ENCODE measurements around the gene KRT33B.
A peak's percentile ranks its signal among the peaks of the same experiment; 100 is the strongest.

KRT33B gene

DNA sequence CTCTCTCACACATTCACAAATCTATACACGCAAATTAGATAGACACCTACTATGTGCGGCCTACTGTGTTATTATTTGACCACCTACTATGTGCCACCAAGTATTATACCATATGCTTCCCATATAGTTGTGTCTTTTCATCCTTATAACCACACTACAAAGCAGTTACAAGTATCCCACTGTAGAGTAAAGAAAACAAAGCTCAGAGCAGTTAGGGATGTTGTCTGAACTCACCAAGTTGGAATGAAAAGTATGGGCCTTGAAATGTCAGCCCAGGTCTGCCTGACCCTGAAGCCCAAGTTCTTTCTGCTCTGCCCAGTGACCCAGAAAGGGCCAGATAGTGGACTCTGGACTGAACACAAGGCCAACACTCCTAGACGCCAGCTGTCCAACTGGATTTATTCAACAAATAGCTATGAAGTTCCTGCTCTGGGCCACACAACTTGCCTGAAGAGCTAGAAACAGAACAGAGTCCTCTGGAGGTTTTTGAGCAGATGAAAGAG, 46.3 kb upstream of the KRT33B start:
- Histone ChIP-seq H2BK5ac (ENCODE audit: low read length) (no peak overlapping the region), H3K79me1 (ENCODE audit: low read length) (no peaks in the 10 kb centered on the region), H3K27me3 (ENCODE audit: insufficient read depth, low read length, poor library complexity) (no peaks in the 10 kb centered on the region), H3K4me1 (ENCODE audit: control insufficient read depth, low read depth, low read length) (peaks cover 5% of the 10 kb centered on the region), H2BK15ac (replicated peaks; ENCODE audit: low read depth) (no peak overlapping the region), H2AK5ac (ENCODE audit: low read length) (no peak overlapping the region), H3K23ac (ENCODE audit: low read length) (no peak overlapping the region), H4K5ac (ENCODE audit: low read length) (no peak overlapping the region), H3K9ac (ENCODE audit: low read length) (no peak overlapping the region), H3K27ac (ENCODE audit: low read depth, low read length) (no peak overlapping the region), H3K56ac (ENCODE audit: low read length) (no peak overlapping the region), H3K4me2 (ENCODE audit: low read length) (no peak overlapping the region), H2BK120ac (ENCODE audit: low read depth, low read length) (no peak overlapping the region), H3K79me2 (ENCODE audit: control insufficient read depth, insufficient read depth, low read length) (no peaks in the 10 kb centered on the region), H3K4me3 (ENCODE audit: low read length) (no peak overlapping the region), H3K18ac (ENCODE audit: low read length) (no peak overlapping the region), H3K36me3 (ENCODE audit: control insufficient read depth, insufficient read depth, low read length) (no peaks in the 10 kb centered on the region), H3K4ac (ENCODE audit: low read depth, low read length) (no peak overlapping the region), H4K8ac (ENCODE audit: low read depth, low read length) (no peak overlapping the region)
- DNase-seq: peak; percentile 37
- no CpG with 5 or more reads among the region's 3 CpGs for WGBS (ENCODE audit: extremely low coverage, insufficient coverage, low lambda C conversion rate)

DNA sequence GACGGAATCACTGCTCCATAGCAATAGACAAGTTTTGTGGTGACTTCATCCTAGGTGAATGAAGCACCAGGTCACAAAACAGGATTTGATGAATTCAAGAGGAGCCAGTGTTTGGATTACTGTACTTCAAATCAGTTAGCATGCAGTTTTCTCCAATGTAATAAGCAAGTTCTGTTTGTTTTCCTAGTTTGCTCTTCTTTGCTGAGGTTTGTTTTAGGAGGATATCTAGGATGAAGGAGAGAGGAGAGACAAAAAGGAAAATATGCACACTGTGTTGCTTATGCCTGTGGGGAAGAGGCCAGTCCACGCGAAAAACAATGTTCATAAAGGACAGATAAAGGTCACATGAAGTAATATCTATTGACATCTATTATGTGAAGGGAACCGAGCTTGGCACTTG, 45.8 kb upstream of the KRT33B start:
- Histone ChIP-seq H3K9ac (ENCODE audit: low read length) (no peak overlapping the region), H3K79me1 (ENCODE audit: low read length) (no peaks in the 10 kb centered on the region), H3K4me2 (ENCODE audit: low read length) (no peak overlapping the region), H3K23ac (ENCODE audit: low read length) (no peak overlapping the region), H4K5ac (ENCODE audit: low read length) (no peak overlapping the region), H2BK120ac (ENCODE audit: low read depth, low read length) (no peak overlapping the region), H3K4me3 (ENCODE audit: low read length) (no peak overlapping the region), H3K27ac (ENCODE audit: low read depth, low read length) (no peak overlapping the region), H3K36me3 (ENCODE audit: control insufficient read depth, insufficient read depth, low read length) (no peaks in the 10 kb centered on the region), H2BK5ac (ENCODE audit: low read length) (no peak overlapping the region), H2AK5ac (ENCODE audit: low read length) (no peak overlapping the region), H3K27me3 (ENCODE audit: insufficient read depth, low read length, poor library complexity) (no peaks in the 10 kb centered on the region), H4K8ac (ENCODE audit: low read depth, low read length) (no peak overlapping the region), H2BK15ac (replicated peaks; ENCODE audit: low read depth) (no peak overlapping the region), H3K4me1 (ENCODE audit: control insufficient read depth, low read depth, low read length) (peaks cover 5% of the 10 kb centered on the region), H3K79me2 (ENCODE audit: control insufficient read depth, insufficient read depth, low read length) (no peaks in the 10 kb centered on the region), H3K4ac (ENCODE audit: low read depth, low read length) (no peak overlapping the region), H3K56ac (ENCODE audit: low read length) (no peak overlapping the region), H3K18ac (ENCODE audit: low read length) (no peak overlapping the region)
- DNase-seq: no peak
- WGBS (ENCODE audit: extremely low coverage, insufficient coverage, low lambda C conversion rate): no CpG with 5 or more reads among the region's 4 CpGs

DNA sequence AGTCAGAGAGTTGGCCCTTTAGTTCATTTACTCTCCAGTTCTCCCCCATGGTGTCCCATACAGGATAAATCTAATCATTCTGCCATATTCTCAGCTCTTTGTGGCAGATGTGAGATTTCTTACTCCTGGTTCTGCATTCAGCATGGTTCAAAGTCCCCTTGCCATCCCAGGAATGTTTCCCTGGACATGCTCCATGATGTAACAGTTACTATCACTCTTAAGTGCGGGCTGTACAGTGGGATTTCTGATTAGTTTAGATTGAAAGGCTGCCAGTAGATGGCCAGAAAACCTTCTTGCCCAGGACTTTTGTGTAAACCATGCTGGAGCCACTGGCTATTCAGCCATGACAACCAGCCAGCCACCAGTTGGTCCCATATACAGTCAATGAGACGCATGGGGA, 44.4 kb upstream of the KRT33B start:
- no peak for DNase-seq
- Histone ChIP-seq H3K9ac (ENCODE audit: low read length) (no peak overlapping the region), H3K79me1 (ENCODE audit: low read length) (no peaks in the 10 kb centered on the region), H3K4me2 (ENCODE audit: low read length) (no peak overlapping the region), H3K18ac (ENCODE audit: low read length) (no peak overlapping the region), H3K4ac (ENCODE audit: low read depth, low read length) (no peak overlapping the region), H3K56ac (ENCODE audit: low read length) (no peak overlapping the region), H4K5ac (ENCODE audit: low read length) (no peak overlapping the region), H3K36me3 (ENCODE audit: control insufficient read depth, insufficient read depth, low read length) (no peaks in the 10 kb centered on the region), H2BK15ac (replicated peaks; ENCODE audit: low read depth) (no peak overlapping the region), H2BK5ac (ENCODE audit: low read length) (no peak overlapping the region), H3K27me3 (ENCODE audit: insufficient read depth, low read length, poor library complexity) (no peaks in the 10 kb centered on the region), H3K4me1 (ENCODE audit: control insufficient read depth, low read depth, low read length) (peaks cover 5% of the 10 kb centered on the region), H3K79me2 (ENCODE audit: control insufficient read depth, insufficient read depth, low read length) (no peaks in the 10 kb centered on the region), H3K4me3 (ENCODE audit: low read length) (no peak overlapping the region), H4K8ac (ENCODE audit: low read depth, low read length) (no peak overlapping the region), H2BK120ac (ENCODE audit: low read depth, low read length) (no peak overlapping the region), H3K27ac (ENCODE audit: low read depth, low read length) (no peak overlapping the region), H2AK5ac (ENCODE audit: low read length) (no peak overlapping the region), H3K23ac (ENCODE audit: low read length) (no peak overlapping the region)
- WGBS (ENCODE audit: extremely low coverage, insufficient coverage, low lambda C conversion rate): no CpG with 5 or more reads among the region's 2 CpGs

DNA sequence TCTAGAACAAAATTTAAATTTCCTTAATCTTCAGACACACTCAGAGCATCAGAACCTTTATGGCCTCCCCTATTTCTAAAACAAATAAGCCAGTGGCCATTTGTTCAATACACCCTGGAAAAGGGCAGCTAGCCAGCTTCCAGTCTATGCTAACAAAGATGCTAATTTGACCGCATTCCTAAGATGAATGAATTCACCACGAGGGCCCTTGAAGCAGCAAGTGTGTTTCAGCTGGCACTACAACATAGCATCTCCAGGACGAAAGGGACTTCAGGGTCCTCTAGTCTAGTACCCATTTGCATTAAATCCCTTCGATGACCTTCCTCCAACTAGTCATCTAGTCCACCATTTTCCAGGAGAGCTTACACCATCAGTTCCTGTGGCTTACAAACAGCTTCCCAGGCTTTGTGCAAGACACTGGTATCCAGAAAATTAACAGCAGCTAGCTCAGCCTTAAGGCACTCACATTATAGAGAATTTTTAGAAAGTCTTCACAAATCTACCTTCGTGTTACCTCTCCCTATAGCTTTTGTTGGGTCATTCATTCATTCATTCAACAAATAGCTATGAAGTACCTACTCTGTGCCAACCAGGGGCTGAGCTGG, 43.8 kb upstream of the KRT33B start:
- no peak overlapping the region for H2AK5ac ChIP-seq (ENCODE audit: low read length)
- no peaks in the 10 kb centered on the region for H3K79me1 ChIP-seq (ENCODE audit: low read length)
- no peak overlapping the region for H2BK120ac ChIP-seq (ENCODE audit: low read depth, low read length)
- peak; percentile 71 for DNase-seq
- H3K27me3 ChIP-seq (ENCODE audit: insufficient read depth, low read length, poor library complexity): no peaks in the 10 kb centered on the region
- no peak overlapping the region for H2BK5ac ChIP-seq (ENCODE audit: low read length)
- no peak overlapping the region for H3K4ac ChIP-seq (ENCODE audit: low read depth, low read length)
- no peak overlapping the region for H3K27ac ChIP-seq (ENCODE audit: low read depth, low read length)
- no peak overlapping the region for H3K9ac ChIP-seq (ENCODE audit: low read length)
- no peak overlapping the region for H3K23ac ChIP-seq (ENCODE audit: low read length)
- H2BK15ac ChIP-seq (replicated peaks; ENCODE audit: low read depth): no peak overlapping the region
- H3K79me2 ChIP-seq (ENCODE audit: control insufficient read depth, insufficient read depth, low read length): no peaks in the 10 kb centered on the region
- H3K36me3 ChIP-seq (ENCODE audit: control insufficient read depth, insufficient read depth, low read length): no peaks in the 10 kb centered on the region
- no peak overlapping the region for H3K18ac ChIP-seq (ENCODE audit: low read length)
- no CpG with 5 or more reads among the region's 5 CpGs for WGBS (ENCODE audit: extremely low coverage, insufficient coverage, low lambda C conversion rate)
- no peak overlapping the region for H4K5ac ChIP-seq (ENCODE audit: low read length)
- no peak overlapping the region for H4K8ac ChIP-seq (ENCODE audit: low read depth, low read length)
- peaks cover 5% of the 10 kb centered on the region for H3K4me1 ChIP-seq (ENCODE audit: control insufficient read depth, low read depth, low read length)
- no peak overlapping the region for H3K4me3 ChIP-seq (ENCODE audit: low read length)
- H3K56ac ChIP-seq (ENCODE audit: low read length): no peak overlapping the region
- H3K4me2 ChIP-seq (ENCODE audit: low read length): no peak overlapping the region

DNA sequence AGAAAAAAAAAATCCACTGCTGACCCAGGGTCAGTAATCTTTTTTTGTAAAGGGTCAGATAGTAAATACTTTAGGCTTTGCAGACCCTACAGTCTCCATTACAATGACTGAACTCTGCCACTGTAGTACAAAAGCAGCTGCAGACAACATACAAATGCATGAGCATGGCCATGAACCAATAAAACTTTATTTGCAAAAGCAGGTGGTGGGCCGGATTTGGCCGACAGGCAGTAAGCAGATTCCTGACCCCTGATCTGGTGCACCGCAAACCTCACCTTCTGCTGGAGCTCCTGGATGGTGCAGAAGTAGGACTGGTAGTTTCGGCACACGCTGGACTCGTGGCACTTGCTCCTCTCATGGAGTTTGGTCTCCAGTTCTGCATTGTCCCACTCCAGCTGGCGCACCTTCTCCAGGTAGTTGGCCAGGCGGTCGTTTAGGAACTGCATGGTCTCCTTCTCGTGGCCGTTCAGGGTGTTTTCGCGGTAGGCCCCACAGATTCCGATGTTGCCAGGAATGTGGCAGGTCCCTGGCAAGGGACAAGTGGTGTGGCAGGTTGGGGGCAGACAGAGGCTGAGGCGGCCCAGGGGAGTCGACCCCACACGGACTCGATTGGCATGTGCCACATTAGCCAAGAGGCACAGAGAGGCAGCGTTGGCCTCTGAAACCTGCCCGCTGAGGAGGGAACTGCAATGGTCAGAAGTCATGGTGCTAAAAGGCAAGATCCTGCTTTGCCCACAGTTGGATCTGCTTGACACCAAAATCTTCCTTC, 41.6 kb upstream of the KRT33B start:
- Histone ChIP-seq H3K4me2 (ENCODE audit: low read length) (no peak overlapping the region), H3K79me2 (ENCODE audit: control insufficient read depth, insufficient read depth, low read length) (no peaks in the 10 kb centered on the region), H3K27ac (ENCODE audit: low read depth, low read length) (no peak overlapping the region), H3K27me3 (ENCODE audit: insufficient read depth, low read length, poor library complexity) (no peaks in the 10 kb centered on the region), H2BK15ac (replicated peaks; ENCODE audit: low read depth) (no peak overlapping the region), H3K36me3 (ENCODE audit: control insufficient read depth, insufficient read depth, low read length) (no peaks in the 10 kb centered on the region), H4K8ac (ENCODE audit: low read depth, low read length) (no peak overlapping the region), H3K4me3 (ENCODE audit: low read length) (no peak overlapping the region), H3K23ac (ENCODE audit: low read length) (no peak overlapping the region), H3K56ac (ENCODE audit: low read length) (peak overlapping the region; percentile 15), H4K5ac (ENCODE audit: low read length) (no peak overlapping the region), H2AK5ac (ENCODE audit: low read length) (no peak overlapping the region), H3K79me1 (ENCODE audit: low read length) (no peaks in the 10 kb centered on the region), H3K18ac (ENCODE audit: low read length) (no peak overlapping the region), H2BK120ac (ENCODE audit: low read depth, low read length) (no peak overlapping the region), H2BK5ac (ENCODE audit: low read length) (no peak overlapping the region), H3K4ac (ENCODE audit: low read depth, low read length) (no peak overlapping the region), H3K9ac (ENCODE audit: low read length) (no peak overlapping the region), H3K4me1 (ENCODE audit: control insufficient read depth, low read depth, low read length) (peaks cover 5% of the 10 kb centered on the region)
- no peak for DNase-seq
- WGBS (ENCODE audit: extremely low coverage, insufficient coverage, low lambda C conversion rate): no CpG with 5 or more reads among the region's 20 CpGs
